GM06990 (cell line): ENCODE results near the gene PRUNE2.

ENCODE experiments used
- DNase-seq: peaks from one replicate; pipeline ENCODE4 v3.0.0-alpha.2; 2011; ENCODE audit not compliant: insufficient read length; ENCODE audit errors: extremely low read depth
- H3K27me3 ChIP-seq: replicated peaks from 2 replicates; pipeline ENCODE4 v1.6.0; 2011; ENCODE audit warnings: low read length; ENCODE audit not compliant: control insufficient read depth, insufficient read depth
- H3K36me3 ChIP-seq: 2 replicates; pipeline ENCODE4 v1.5.1; 2011; ENCODE audit warnings: low read length; ENCODE audit not compliant: control insufficient read depth, insufficient read depth
- H3K4me3 ChIP-seq: replicated peaks from 2 replicates; pipeline ENCODE4 v1.5.1; 2011; ENCODE audit warnings: low read depth, mild to moderate bottlenecking, control low read depth, low read length
- TF ChIP-seq, protein P1 (sequence below): IDR thresholded peaks from 2 replicates; pipeline ENCODE4 v1.5.1; 2011; ENCODE audit warnings: low read length, control low read depth, mild to moderate bottlenecking, inconsistent platforms; ENCODE audit not compliant: insufficient read depth, poor library complexity, severe bottlenecking

The PRUNE2 gene

DNA sequence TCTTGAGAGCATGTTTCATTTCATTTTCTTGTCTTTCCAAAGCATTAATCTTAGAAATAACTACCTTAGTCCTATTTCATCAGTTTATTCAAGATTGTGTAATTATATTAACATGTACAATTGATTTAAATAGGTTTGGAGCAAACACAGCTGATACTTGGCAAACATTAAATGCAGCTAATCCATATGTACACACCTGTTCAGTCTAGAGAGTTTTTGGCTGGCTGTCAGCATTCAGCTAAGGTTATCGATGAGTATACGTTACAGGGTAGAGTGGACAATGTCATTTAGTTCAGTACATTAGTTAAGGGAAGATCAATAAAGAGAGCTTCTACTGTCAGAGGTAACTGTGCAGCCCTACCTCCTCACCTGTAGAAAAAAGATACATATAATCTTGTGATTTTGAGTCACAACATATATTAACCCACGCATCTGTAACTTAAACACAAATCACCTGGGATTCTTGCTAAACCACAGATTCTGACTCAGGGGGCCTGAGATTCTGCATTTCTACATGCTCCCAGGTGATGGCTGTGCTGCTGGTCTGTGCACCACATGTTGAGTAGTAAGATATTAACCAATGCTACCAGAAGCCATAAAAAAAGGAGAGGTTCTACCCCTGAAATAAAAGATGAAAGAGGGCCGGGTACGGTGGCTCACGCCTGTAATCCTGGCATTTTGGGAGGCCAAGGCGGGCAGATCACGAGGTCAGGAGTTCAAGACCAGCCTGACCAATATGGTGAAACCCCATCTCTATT is 175.8 kb downstream of the PRUNE2 start:
- Histone ChIP-seq H3K36me3 (no peaks in the 10 kb centered on the region), H3K27me3 (no peaks in the 10 kb centered on the region), H3K4me3 (no peak overlapping the region)
- TF ChIP-seq, protein P1, sequence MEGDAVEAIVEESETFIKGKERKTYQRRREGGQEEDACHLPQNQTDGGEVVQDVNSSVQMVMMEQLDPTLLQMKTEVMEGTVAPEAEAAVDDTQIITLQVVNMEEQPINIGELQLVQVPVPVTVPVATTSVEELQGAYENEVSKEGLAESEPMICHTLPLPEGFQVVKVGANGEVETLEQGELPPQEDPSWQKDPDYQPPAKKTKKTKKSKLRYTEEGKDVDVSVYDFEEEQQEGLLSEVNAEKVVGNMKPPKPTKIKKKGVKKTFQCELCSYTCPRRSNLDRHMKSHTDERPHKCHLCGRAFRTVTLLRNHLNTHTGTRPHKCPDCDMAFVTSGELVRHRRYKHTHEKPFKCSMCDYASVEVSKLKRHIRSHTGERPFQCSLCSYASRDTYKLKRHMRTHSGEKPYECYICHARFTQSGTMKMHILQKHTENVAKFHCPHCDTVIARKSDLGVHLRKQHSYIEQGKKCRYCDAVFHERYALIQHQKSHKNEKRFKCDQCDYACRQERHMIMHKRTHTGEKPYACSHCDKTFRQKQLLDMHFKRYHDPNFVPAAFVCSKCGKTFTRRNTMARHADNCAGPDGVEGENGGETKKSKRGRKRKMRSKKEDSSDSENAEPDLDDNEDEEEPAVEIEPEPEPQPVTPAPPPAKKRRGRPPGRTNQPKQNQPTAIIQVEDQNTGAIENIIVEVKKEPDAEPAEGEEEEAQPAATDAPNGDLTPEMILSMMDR: no peak
- no peak for DNase-seq

DNA sequence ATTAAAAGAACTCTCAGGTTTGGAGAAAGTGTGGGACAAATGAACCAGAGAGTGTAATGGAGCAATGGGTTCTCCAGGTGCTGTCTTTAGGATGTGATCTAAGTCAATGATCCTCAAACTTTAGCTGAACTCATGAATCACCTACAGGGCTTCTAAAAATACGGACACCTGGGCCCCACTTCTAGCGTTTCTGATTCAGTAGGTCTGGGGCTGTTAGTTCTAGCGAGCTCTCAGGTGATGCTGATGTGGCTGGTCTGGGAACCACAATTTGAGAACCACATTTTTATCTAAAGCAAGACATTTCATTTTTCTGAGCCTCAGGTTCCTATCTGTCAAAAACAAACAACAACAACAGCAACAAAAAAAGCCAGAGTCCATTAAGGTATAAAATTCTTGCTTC is 176.8 kb downstream of the PRUNE2 start:
- Histone ChIP-seq H3K27me3 (no peaks in the 10 kb centered on the region), H3K4me3 (no peak overlapping the region), H3K36me3 (no peaks in the 10 kb centered on the region)
- no peak for DNase-seq
- TF ChIP-seq, protein P1: no peak

DNA sequence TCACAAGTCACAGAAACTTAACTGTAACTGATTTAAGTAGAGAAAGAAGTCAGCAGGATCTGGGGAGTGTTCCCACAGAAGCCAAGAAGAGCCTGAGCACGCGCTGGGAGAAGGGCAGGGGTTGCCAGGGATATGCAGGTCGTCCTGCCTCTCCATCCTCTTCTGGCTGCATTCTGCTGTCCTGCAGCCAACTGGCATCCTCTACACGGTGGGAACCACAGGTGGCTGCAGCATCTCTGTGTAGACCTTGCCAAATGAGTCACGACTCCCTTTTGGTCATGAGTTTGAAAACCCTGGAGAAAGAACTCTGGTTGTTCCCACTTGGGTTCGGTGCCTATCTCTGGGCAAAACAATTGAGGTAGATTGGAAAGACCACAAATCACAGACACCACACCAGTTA is 180.0 kb downstream of the PRUNE2 start:
- H3K36me3 ChIP-seq: no peaks in the 10 kb centered on the region
- H3K4me3 ChIP-seq: no peak overlapping the region
- no peak for DNase-seq
- TF ChIP-seq, protein P1: no peak
- H3K27me3 ChIP-seq: no peaks in the 10 kb centered on the region

DNA sequence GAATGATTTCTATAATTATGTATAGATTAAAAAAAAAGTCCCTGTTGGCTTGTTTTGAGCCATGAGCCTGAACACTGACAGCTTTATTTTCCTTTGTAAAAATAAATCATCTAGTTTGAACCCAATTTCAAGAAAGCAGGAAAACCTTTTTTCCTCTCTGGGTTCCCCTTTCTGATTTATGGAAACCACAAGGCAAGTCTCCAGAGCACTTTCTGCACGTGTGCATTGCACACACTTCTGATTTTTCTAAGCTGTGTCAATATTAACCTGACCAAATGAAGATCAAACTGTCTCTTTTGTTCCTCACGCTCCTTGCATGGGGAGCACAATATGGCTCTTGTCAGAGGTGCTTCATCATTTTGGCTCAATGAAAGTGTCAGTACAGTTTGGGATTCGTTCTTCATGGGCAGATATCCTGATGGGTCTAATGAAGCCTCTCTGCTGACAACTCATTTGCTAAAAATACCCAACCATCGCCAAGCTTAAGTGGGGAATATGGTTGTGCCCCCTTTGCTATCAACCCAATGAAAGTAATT is 180.8 kb downstream of the PRUNE2 start:
- no peaks in the 10 kb centered on the region for H3K27me3 ChIP-seq
- no peak overlapping the region for H3K4me3 ChIP-seq
- TF ChIP-seq, protein P1: no peak
- no peak for DNase-seq
- H3K36me3 ChIP-seq: no peaks in the 10 kb centered on the region

DNA sequence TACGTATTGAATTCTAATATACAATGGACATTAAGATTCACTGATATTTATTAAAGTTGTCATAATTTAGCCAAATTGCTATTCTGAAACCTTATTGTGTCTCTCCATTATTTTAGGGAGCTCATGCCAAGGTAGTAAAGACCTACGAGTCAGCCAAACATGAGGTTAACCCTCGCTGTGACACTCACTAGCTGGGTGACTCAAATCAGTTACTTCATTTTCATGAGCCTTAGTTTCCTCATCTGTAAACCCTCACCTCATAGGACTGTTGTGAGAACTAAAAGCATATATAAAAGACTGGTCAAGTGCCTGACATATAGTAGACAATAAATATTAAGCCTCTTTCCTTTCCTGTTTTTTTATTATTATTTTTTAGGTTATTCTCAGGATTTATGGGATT is 185.7 kb downstream of the PRUNE2 start:
- no peaks in the 10 kb centered on the region for H3K36me3 ChIP-seq

More for the DNA sequence above, 185.7 kb downstream of the PRUNE2 start:
- H3K27me3 ChIP-seq: no peaks in the 10 kb centered on the region; the same call in 1 of the 2 replicates
- TF ChIP-seq, protein P1: no peak
- no peak overlapping the region for H3K4me3 ChIP-seq
- no peak for DNase-seq
